Measurements from ENCODE around the gene CRB1. TPM values are rescaled to one million over a fixed set of nuclear protein-coding genes. Genes with fewer than 3 reads are reported as not detected.

The CRB1 gene
- total and polyA plus RNA-seq, 2 experiments from 2014 or later, result 0.27 to 0.56 TPM

DNA sequence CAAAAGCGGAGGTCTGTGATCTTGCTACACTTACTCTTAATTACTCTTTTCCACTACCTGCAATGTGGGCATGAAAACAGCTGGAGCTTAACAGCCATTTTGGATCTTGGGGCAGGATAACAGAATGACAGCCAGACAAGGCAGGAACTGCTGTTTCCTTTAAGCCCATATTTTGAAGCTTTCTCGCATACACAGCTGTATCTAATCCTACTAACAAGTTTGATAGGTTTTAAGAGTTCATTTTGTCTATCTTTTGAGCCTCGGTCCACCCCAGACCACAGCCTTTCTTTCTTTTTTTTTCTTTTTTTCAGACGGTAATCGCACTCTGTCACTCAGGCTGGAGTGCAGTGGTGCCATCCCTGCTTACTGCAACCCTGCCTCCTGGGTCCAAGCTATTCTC lies 42.4 kb upstream of the CRB1 start (continued):
- TF ChIP-seq, protein P1, sequence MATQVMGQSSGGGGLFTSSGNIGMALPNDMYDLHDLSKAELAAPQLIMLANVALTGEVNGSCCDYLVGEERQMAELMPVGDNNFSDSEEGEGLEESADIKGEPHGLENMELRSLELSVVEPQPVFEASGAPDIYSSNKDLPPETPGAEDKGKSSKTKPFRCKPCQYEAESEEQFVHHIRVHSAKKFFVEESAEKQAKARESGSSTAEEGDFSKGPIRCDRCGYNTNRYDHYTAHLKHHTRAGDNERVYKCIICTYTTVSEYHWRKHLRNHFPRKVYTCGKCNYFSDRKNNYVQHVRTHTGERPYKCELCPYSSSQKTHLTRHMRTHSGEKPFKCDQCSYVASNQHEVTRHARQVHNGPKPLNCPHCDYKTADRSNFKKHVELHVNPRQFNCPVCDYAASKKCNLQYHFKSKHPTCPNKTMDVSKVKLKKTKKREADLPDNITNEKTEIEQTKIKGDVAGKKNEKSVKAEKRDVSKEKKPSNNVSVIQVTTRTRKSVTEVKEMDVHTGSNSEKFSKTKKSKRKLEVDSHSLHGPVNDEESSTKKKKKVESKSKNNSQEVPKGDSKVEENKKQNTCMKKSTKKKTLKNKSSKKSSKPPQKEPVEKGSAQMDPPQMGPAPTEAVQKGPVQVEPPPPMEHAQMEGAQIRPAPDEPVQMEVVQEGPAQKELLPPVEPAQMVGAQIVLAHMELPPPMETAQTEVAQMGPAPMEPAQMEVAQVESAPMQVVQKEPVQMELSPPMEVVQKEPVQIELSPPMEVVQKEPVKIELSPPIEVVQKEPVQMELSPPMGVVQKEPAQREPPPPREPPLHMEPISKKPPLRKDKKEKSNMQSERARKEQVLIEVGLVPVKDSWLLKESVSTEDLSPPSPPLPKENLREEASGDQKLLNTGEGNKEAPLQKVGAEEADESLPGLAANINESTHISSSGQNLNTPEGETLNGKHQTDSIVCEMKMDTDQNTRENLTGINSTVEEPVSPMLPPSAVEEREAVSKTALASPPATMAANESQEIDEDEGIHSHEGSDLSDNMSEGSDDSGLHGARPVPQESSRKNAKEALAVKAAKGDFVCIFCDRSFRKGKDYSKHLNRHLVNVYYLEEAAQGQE (IDR thresholded peaks at IDR 0.05; ENCODE audit: unreplicated experiment), result no peak

DNA sequence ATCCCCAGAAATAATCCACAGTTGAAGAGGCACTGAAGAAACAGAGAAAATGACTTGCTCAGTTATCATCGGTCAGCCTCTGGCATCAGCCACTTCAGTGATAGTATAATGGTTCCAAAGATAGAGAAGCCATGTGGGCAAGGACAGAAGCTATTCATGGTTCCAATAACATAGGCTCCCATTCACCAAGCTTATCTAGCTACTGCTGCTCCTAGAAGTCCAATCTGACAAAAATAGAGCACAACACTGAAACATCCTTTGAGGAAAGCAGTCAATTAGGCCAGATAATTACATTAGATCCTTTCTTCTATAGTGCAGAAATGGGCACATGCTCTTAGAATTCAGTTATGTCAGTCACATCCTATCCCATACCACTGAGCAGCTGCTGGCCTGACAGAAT lies 33.5 kb upstream of the CRB1 start:
- H4K20me1 ChIP-seq (replicated peaks; ENCODE audit: insufficient read depth), result no peaks in the 10 kb centered on the region
- H3K4me3 ChIP-seq, result no peak overlapping the region
- H3K36me3 ChIP-seq (ENCODE audit: insufficient read depth), result no peaks in the 10 kb centered on the region
- no peak overlapping the region for H3K4me2 ChIP-seq
- no peak overlapping the region for H3K27ac ChIP-seq (ENCODE audit: low read depth)
- no peak for TF ChIP-seq POLR2AphosphoS5 (IDR thresholded peaks at IDR 0.05; ENCODE audit: low read depth)
- no peak overlapping the region for H3K27ac Mint-ChIP-seq
- H3K4me3 Mint-ChIP-seq, result no peak overlapping the region
- no peaks in the 10 kb centered on the region for H3K27me3 ChIP-seq (ENCODE audit: insufficient read depth)
- 0 out of 2 replicates have a peak, but pooled peaks cover under 1% of the 10 kb centered on the region for H3K4me1 ChIP-seq (ENCODE audit: insufficient read depth)
- ATAC-seq, result no peak
- H3K36me3 Mint-ChIP-seq (ENCODE audit: low read depth), result no peaks in the 10 kb centered on the region
- H3K27me3 Mint-ChIP-seq (ENCODE audit: insufficient read depth, low read depth, poor library complexity), result no peaks in the 10 kb centered on the region
- H3F3A ChIP-seq (replicated peaks; ENCODE audit: low read depth), result no peaks in the 10 kb centered on the region
- no peaks in the 10 kb centered on the region for H3K79me2 ChIP-seq (replicated peaks; ENCODE audit: insufficient read depth)
- H3K9me2 ChIP-seq (ENCODE audit: insufficient read depth), result no peaks in the 10 kb centered on the region
- no peaks in the 10 kb centered on the region for H3K9me3 Mint-ChIP-seq
- peaks cover 8% of the 10 kb centered on the region; the same call in 2 of the 3 replicates for H3K4me1 Mint-ChIP-seq
- no peak overlapping the region for H2AFZ ChIP-seq
- no peak for DNase-seq (ENCODE audit: low spot score)

DNA sequence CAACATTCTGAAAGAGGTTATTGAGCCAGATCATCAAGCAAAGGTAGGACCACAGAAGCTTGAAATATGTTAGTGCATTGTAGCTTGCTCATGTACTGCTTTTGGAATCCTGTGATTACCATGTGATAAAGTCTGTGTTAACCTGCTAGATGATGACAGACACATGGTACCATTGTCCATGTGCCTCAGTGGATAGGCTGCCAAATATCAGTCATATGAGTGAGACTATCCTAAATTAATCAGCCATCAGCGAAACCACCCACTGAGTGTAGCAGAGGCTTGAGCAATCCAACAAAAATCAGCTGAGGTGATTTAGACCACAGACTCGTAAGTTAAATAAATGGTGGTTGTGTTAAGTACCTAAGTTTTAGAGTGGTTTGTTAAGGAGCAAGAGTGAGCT lies 32.7 kb upstream of the CRB1 start:
- no peaks in the 10 kb centered on the region for H3K27me3 ChIP-seq (ENCODE audit: insufficient read depth)
- ATAC-seq (no peak), DNase-seq (ENCODE audit: low spot score) (no peak)
- no peaks in the 10 kb centered on the region for H4K20me1 ChIP-seq (replicated peaks; ENCODE audit: insufficient read depth)
- no peak overlapping the region for H3K4me2 ChIP-seq
- H3K4me1 ChIP-seq (ENCODE audit: insufficient read depth), result no peaks in the 10 kb centered on the region
- H2AFZ ChIP-seq, result no peak overlapping the region
- Mint-ChIP-seq H3K36me3 (ENCODE audit: low read depth) (no peaks in the 10 kb centered on the region), H3K4me1 (peaks cover 6% of the 10 kb centered on the region; the same call in 2 of the 3 replicates), H3K27me3 (ENCODE audit: insufficient read depth, low read depth, poor library complexity) (no peaks in the 10 kb centered on the region), H3K9me3 (no peaks in the 10 kb centered on the region), H3K27ac (no peak overlapping the region), H3K4me3 (no peak overlapping the region)
- no peak overlapping the region for H3K4me3 ChIP-seq
- no peaks in the 10 kb centered on the region for H3K9me2 ChIP-seq (ENCODE audit: insufficient read depth)
- H3F3A ChIP-seq (replicated peaks; ENCODE audit: low read depth), result no peaks in the 10 kb centered on the region
- H3K36me3 ChIP-seq (ENCODE audit: insufficient read depth), result no peaks in the 10 kb centered on the region
- H3K27ac ChIP-seq (ENCODE audit: low read depth), result no peak overlapping the region
- no peaks in the 10 kb centered on the region for H3K79me2 ChIP-seq (replicated peaks; ENCODE audit: insufficient read depth)
- TF ChIP-seq STAT1 (IDR thresholded peaks at IDR 0.05; ENCODE audit: unreplicated experiment) (no peak), POLR2AphosphoS5 (IDR thresholded peaks at IDR 0.05; ENCODE audit: low read depth) (no peak), ZNF331 (CRISPR knock-in tag; IDR thresholded peaks at IDR 0.05; ENCODE audit: low read depth) (no peak), EZH2phosphoT487 (IDR thresholded peaks at IDR 0.05; ENCODE audit: unreplicated experiment) (no peak)
- TF ChIP-seq, protein P2, sequence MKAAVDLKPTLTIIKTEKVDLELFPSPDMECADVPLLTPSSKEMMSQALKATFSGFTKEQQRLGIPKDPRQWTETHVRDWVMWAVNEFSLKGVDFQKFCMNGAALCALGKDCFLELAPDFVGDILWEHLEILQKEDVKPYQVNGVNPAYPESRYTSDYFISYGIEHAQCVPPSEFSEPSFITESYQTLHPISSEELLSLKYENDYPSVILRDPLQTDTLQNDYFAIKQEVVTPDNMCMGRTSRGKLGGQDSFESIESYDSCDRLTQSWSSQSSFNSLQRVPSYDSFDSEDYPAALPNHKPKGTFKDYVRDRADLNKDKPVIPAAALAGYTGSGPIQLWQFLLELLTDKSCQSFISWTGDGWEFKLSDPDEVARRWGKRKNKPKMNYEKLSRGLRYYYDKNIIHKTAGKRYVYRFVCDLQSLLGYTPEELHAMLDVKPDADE (IDR thresholded peaks at IDR 0.05), result no peak
- TF ChIP-seq, protein P3, sequence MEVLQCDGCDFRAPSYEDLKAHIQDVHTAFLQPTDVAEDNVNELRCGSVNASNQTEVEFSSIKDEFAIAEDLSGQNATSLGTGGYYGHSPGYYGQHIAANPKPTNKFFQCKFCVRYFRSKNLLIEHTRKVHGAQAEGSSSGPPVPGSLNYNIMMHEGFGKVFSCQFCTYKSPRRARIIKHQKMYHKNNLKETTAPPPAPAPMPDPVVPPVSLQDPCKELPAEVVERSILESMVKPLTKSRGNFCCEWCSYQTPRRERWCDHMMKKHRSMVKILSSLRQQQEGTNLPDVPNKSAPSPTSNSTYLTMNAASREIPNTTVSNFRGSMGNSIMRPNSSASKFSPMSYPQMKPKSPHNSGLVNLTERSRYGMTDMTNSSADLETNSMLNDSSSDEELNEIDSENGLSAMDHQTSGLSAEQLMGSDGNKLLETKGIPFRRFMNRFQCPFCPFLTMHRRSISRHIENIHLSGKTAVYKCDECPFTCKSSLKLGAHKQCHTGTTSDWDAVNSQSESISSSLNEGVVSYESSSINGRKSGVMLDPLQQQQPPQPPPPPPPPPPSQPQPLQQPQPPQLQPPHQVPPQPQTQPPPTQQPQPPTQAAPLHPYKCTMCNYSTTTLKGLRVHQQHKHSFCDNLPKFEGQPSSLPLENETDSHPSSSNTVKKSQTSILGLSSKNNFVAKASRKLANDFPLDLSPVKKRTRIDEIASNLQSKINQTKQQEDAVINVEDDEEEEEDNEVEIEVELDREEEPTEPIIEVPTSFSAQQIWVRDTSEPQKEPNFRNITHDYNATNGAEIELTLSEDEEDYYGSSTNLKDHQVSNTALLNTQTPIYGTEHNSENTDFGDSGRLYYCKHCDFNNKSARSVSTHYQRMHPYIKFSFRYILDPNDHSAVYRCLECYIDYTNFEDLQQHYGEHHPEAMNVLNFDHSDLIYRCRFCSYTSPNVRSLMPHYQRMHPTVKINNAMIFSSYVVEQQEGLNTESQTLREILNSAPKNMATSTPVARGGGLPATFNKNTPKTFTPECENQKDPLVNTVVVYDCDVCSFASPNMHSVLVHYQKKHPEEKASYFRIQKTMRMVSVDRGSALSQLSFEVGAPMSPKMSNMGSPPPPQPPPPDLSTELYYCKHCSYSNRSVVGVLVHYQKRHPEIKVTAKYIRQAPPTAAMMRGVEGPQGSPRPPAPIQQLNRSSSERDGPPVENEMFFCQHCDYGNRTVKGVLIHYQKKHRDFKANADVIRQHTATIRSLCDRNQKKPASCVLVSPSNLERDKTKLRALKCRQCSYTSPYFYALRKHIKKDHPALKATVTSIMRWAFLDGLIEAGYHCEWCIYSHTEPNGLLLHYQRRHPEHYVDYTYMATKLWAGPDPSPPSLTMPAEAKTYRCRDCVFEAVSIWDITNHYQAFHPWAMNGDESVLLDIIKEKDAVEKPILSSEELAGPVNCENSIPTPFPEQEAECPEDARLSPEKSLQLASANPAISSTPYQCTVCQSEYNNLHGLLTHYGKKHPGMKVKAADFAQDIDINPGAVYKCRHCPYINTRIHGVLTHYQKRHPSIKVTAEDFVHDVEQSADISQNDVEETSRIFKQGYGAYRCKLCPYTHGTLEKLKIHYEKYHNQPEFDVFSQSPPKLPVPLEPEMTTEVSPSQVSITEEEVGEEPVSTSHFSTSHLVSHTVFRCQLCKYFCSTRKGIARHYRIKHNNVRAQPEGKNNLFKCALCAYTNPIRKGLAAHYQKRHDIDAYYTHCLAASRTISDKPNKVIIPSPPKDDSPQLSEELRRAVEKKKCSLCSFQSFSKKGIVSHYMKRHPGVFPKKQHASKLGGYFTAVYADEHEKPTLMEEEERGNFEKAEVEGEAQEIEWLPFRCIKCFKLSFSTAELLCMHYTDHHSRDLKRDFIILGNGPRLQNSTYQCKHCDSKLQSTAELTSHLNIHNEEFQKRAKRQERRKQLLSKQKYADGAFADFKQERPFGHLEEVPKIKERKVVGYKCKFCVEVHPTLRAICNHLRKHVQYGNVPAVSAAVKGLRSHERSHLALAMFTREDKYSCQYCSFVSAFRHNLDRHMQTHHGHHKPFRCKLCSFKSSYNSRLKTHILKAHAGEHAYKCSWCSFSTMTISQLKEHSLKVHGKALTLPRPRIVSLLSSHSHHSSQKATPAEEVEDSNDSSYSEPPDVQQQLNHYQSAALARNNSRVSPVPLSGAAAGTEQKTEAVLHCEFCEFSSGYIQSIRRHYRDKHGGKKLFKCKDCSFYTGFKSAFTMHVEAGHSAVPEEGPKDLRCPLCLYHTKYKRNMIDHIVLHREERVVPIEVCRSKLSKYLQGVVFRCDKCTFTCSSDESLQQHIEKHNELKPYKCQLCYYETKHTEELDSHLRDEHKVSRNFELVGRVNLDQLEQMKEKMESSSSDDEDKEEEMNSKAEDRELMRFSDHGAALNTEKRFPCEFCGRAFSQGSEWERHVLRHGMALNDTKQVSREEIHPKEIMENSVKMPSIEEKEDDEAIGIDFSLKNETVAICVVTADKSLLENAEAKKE (CRISPR knock-in tag; IDR thresholded peaks at IDR 0.05), result no peak
